ENCODE results near the gene METTL21A. TPM values are rescaled to one million over a fixed set of nuclear protein-coding genes. Genes with fewer than 3 reads are reported as not detected.

METTL21A gene
- total and polyA plus RNA-seq, 2 of the 4 experiments (the other 2 are of a cell fraction): 5.9 to 11.6 TPM

- H3K4me2 ChIP-seq (ENCODE audit: low read depth, low read length): no peak overlapping the region
- ChIA-PET CTCF (no interaction called here), POLR2A (ENCODE audit: unreplicated experiment) (no interaction called here)
- no peaks in the 10 kb centered on the region for H3K27me3 ChIP-seq (ENCODE audit: control insufficient read depth, insufficient read depth, low read length)
- ATAC-seq (ENCODE audit: low read depth): no peak
- H3K4me1 ChIP-seq (ENCODE audit: control insufficient read depth, insufficient read depth, low read length): peaks cover 5% of the 10 kb centered on the region
- dilution Hi-C loops (cut with HindIII; ENCODE audit: low sequenced_read_pairs, unreplicated experiment): no loop called here
- no peak overlapping the region for H3K4me3 ChIP-seq (ENCODE audit: insufficient read depth, low read depth, low read length)
- no peak overlapping the region for H3K14ac ChIP-seq (replicated peaks; ENCODE audit: low read depth, low read length)
- H2AK9ac ChIP-seq (replicated peaks; ENCODE audit: low read depth, low read length, poor library complexity): no peak overlapping the region
- H3K79me1 ChIP-seq (ENCODE audit: low read depth in 1 of 2, low read length in 2 of 2): no peaks in the 10 kb centered on the region
- H3K9me3 ChIP-seq (ENCODE audit: control insufficient read depth, insufficient read depth, low read length): no peaks in the 10 kb centered on the region
- H2AFZ ChIP-seq (replicated peaks; ENCODE audit: low read length, poor library complexity): no peak overlapping the region
- in situ Hi-C loops (cut with MboI; ENCODE audit: low sequenced_read_pairs): no loop called here
- H3K56ac ChIP-seq (ENCODE audit: extremely low read depth, insufficient read depth, low read length): no peak overlapping the region
- no peak overlapping the region for H3K9ac ChIP-seq (ENCODE audit: low read depth, low read length)
- H3K4ac ChIP-seq (ENCODE audit: low read depth, low read length): no peak overlapping the region
- no peak overlapping the region for H2AK5ac ChIP-seq (ENCODE audit: low read depth, low read length)
- no peak overlapping the region for H2BK15ac ChIP-seq (ENCODE audit: low read depth, low read length)
- DNase-seq: no peak
- H2BK120ac ChIP-seq (ENCODE audit: low read depth, low read length): no peak overlapping the region
- WGBS, 2 experiments (ENCODE audit: extremely low coverage in 2 of 2, insufficient read length in 1 of 2): no CpG with 5 or more reads among the region's 2 CpGs
- TF ChIP-seq BHLHE40 (IDR thresholded peaks at IDR 0.05; ENCODE audit: low read depth, low read length) (no peak), USF2 (IDR thresholded peaks at IDR 0.05; ENCODE audit: low read depth, low read length) (no peak), MAFK (IDR thresholded peaks at IDR 0.05; ENCODE audit: low read depth, low read length) (no peak), RFX5 (IDR thresholded peaks at IDR 0.05; ENCODE audit: low read depth, low read length) (no peak), NFE2L2 (IDR thresholded peaks at IDR 0.05; ENCODE audit: low read depth, low read length) (no peak), MXI1 (IDR thresholded peaks at IDR 0.05; ENCODE audit: borderline replicate concordance, low read depth, low read length) (no peak), RCOR1 (IDR thresholded peaks at IDR 0.05; ENCODE audit: insufficient replicate concordance, low read length) (no peak), MAZ (IDR thresholded peaks at IDR 0.05; ENCODE audit: borderline replicate concordance, low read depth, low read length) (no peak), FOS (IDR thresholded peaks at IDR 0.05; ENCODE audit: low read depth, low read length) (no peak), SMC3 (IDR thresholded peaks at IDR 0.05; ENCODE audit: low read depth, low read length) (no peak), ELK1 (IDR thresholded peaks at IDR 0.05; ENCODE audit: borderline replicate concordance, low read depth, low read length) (no peak), POLR2A (IDR thresholded peaks at IDR 0.05; ENCODE audit: low read depth, low read length) (no peak), CTCF (conservative IDR thresholded peaks at IDR 0.05; ENCODE audit: low read depth, low read length) (no peak), CHD1 (IDR thresholded peaks at IDR 0.05; ENCODE audit: low read depth, low read length) (no peak)
- no peak overlapping the region for H3K18ac ChIP-seq (ENCODE audit: low read depth, low read length)
- no peaks in the 10 kb centered on the region for H4K20me1 ChIP-seq (ENCODE audit: insufficient read depth, low read length)
- H3K23ac ChIP-seq (ENCODE audit: low read depth, low read length): no peak overlapping the region
- intact Hi-C loops (cut with micrococcal nuclease): no loop called here
- BruUV-seq (replicated peaks): no TSS peak
- H3K36me3 ChIP-seq (ENCODE audit: control insufficient read depth, insufficient read depth, low read length): no peaks in the 10 kb centered on the region
- H4K5ac ChIP-seq (ENCODE audit: low read depth, low read length): no peak overlapping the region
- H3K9me1 ChIP-seq (ENCODE audit: insufficient read depth, low read length): no peaks in the 10 kb centered on the region
- H2BK5ac ChIP-seq (ENCODE audit: low read depth, low read length, poor library complexity, severe bottlenecking): no peak overlapping the region
- H2BK20ac ChIP-seq (ENCODE audit: low read depth, low read length): no peak overlapping the region
- H3K27ac ChIP-seq (ENCODE audit: insufficient read depth, low read length): no peak overlapping the region
- H4K91ac ChIP-seq (ENCODE audit: insufficient read depth, low read depth, low read length): no peak overlapping the region
- H4K8ac ChIP-seq (ENCODE audit: low read depth in 2 of 2, low read length in 2 of 2): no peak overlapping the region
Measured at GRCh38 chr2:207673431-207673830, 48.2 kb upstream of the METTL21A start.
